GM12878 (cell line): ENCODE results near the gene SCEL.

Source experiments
- CHD1 ChIP-seq: IDR thresholded peaks from 2 replicates; pipeline ENCODE4 v1.6.1; 2012; ENCODE audit warnings: low read depth, low read length, improper control_type of control experiment
- ETV6 ChIP-seq, 2 experiments: fragments of 450-650 bp in 1 of 2; IDR thresholded peaks in 1 of 2; conservative IDR thresholded peaks in 1 of 2; 2 replicates each; pipeline ENCODE4 v1.6.1; 2014; ENCODE audit warnings: antibody characterized with exemption in 1 of 2, borderline replicate concordance in 1 of 2, low read depth in 1 of 2, mild to moderate bottlenecking in 1 of 2, moderate library complexity in 1 of 2
- POLR2A ChIP-seq: IDR thresholded peaks from 2 replicates; pipeline ENCODE4 v1.6.1; 2011; ENCODE audit warnings: low read depth, mild to moderate bottlenecking, low read length
- POU2F2 ChIP-seq: IDR thresholded peaks from 3 replicates; pipeline ENCODE4 v1.6.1; 2011; ENCODE audit warnings: low read depth, mild to moderate bottlenecking, low read length, borderline replicate concordance
- TF ChIP-seq, protein P1 (sequence below): IDR thresholded peaks from 2 replicates; pipeline ENCODE4 v1.6.1; 2011; ENCODE audit warnings: borderline replicate concordance, low read depth, mild to moderate bottlenecking, moderate library complexity, mixed read lengths, low read length; ENCODE audit not compliant: insufficient read depth; ENCODE audit errors: extremely low read length

DNA sequence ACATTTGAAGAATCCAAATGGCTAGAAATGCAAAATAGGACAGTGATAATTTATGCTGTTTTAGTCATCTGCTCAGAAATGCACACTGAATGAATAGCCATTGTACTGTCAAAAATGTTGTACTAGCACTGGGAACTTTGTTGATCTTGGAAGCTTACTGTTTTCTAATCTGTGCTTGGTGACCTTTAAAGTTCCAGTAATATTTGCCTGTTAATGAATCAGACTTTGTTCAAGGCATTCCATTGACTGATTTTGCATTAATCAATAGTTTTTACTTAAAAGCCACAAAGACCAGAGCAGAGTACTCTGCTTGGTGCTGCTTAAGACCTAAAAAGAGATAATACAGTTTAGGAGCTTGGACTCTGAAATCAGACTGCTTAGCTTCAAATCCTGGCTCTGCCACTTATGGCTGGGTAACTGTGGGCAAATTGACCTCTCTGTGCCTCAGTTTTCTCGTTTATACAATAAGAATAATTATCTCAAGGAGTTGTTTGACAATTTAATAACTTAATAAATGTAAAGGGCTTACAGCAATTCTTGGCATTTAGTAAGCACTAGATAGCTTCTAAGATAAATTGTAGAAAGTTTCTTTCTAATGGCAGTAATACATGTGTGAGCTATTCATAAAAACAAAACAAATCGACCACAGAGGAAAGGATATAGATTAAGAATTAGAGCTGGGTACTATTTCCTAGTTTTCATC lies 157.4 kb downstream of the SCEL start:
- TF ChIP-seq ETV6 (conservative IDR thresholded peaks at IDR 0.05 in 1 of 2, IDR thresholded peaks at IDR 0.05 in 1 of 2; ENCODE audit: borderline replicate concordance in 1 of 2, low read depth in 1 of 2): no peak
- no peak for TF ChIP-seq CHD1
- no peak for TF ChIP-seq POU2F2
- TF ChIP-seq POLR2A: no peak
- TF ChIP-seq, protein P1, sequence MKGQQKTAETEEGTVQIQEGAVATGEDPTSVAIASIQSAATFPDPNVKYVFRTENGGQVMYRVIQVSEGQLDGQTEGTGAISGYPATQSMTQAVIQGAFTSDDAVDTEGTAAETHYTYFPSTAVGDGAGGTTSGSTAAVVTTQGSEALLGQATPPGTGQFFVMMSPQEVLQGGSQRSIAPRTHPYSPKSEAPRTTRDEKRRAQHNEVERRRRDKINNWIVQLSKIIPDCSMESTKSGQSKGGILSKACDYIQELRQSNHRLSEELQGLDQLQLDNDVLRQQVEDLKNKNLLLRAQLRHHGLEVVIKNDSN: no peak
